Cardiac fibroblast (primary cell): ENCODE results near the gene DCLRE1B.

Source experiments
- DNase-seq, 2 donors: peaks; one replicate each; pipeline versions ENCODE4 v3.0.0 to v3.0.0-alpha.2; 2010; ENCODE audit warnings: low read depth in 2 of 2
- H3K4me3 ChIP-seq, 2 donors: replicated peaks in 1 of 2; 1 replicate in 1 of 2; 2 replicates in 1 of 2; pipeline ENCODE4 v1.5.1; 2011; ENCODE audit warnings: low read depth in 2 of 2, low read length in 2 of 2, mild to moderate bottlenecking in 2 of 2, moderate library complexity in 1 of 2
- CTCF ChIP-seq: IDR thresholded peaks from one replicate; pipeline ENCODE4 v1.5.1; 2011; ENCODE audit warnings: low read depth, mild to moderate bottlenecking, low read length, inconsistent platforms

DCLRE1B gene

GRCh38 chr1:113904674-113905434 lies at the start of gene DCLRE1B, which contains the start of gene AP4B1:
Gene DCLRE1B, plus strand, starts transcription at chr1:113905326. Its CDS starts 261 bp downstream, at chr1:113905587.
Gene AP4B1, minus strand, starts transcription at chr1:113904799. Its CDS starts 82 bp downstream, at chr1:113904717.
- TF ChIP-seq CTCF = peak; percentile 71
- peak within 1 kb of the TSS; percentile 91 for H3K4me3 ChIP-seq
- peak; percentile 100 for DNase-seq

- peak in 1 of 2 donors; percentile 23 for DNase-seq
- no peak overlapping the region for H3K4me3 ChIP-seq
- TF ChIP-seq CTCF = no peak
These were observed 49.3 kb upstream of the DCLRE1B start for GRCh38 chr1:113855630-113856400.

- no peak for DNase-seq
These were observed 48.7 kb upstream of the DCLRE1B start for GRCh38 chr1:113856401-113856790.

GRCh38 chr1:113857776-113858175 lies 47.4 kb upstream of the DCLRE1B start:
- TF ChIP-seq CTCF = no peak
- no peak for DNase-seq

More at GRCh38 chr1:113856401-113856790, 48.7 kb upstream of the DCLRE1B start:
- H3K4me3 ChIP-seq = no peak overlapping the region
- TF ChIP-seq CTCF = no peak

GRCh38 chr1:113858418-113858817 lies 46.7 kb upstream of the DCLRE1B start:
- no peak for DNase-seq
- H3K4me3 ChIP-seq = no peak overlapping the region
- TF ChIP-seq CTCF = no peak

More at GRCh38 chr1:113857776-113858175, 47.4 kb upstream of the DCLRE1B start:
- H3K4me3 ChIP-seq = no peak overlapping the region

- TF ChIP-seq CTCF = no peak
- no peak for DNase-seq
- no peak overlapping the region for H3K4me3 ChIP-seq
These were observed 46.1 kb upstream of the DCLRE1B start for GRCh38 chr1:113858982-113859381.
